Suppressor macrophage treated with lipopolysaccharide for 1 hour (primary cell): ENCODE results near the gene PSIP1.
"Not testable (repeated sequence)": the region's sequence is repeated elsewhere in the genome, so short reads cannot be mapped to it uniquely, and the experiment has no call there.

ENCODE experiments used
- DNase-seq, 3 donors: peaks; one replicate each; pipeline ENCODE4 v3.0.0-alpha.2; 2020 to 2022

The PSIP1 gene

GRCh38 chr9:15430920-15431844 is 79.6 kb downstream of the PSIP1 start:
- peak; percentile 35 to 39 (median 39) for DNase-seq

- DNase-seq, result not testable (repeated sequence)
Observed at GRCh38 chr9:15427702-15428101, 83.1 kb downstream of the PSIP1 start.

- DNase-seq, result no peak
Observed at GRCh38 chr9:15426019-15426418, 84.8 kb downstream of the PSIP1 start.

- DNase-seq, result peak; percentile 41 to 48 (median 46)
Observed at GRCh38 chr9:15423231-15423985, 87.4 kb downstream of the PSIP1 start.

- DNase-seq, result peak; percentile 95 to 97 (median 97)
Observed at GRCh38 chr9:15422372-15423230, 88.2 kb downstream of the PSIP1 start, which contains the start of gene SNAPC3. Gene SNAPC3 (plus strand): TSS chr9:15422876. CDS start chr9:15422880, 4 bp downstream.

GRCh38 chr9:15421990-15422371 is 88.8 kb downstream of the PSIP1 start:
- DNase-seq, result no peak

GRCh38 chr9:15421532-15421931 is 89.2 kb downstream of the PSIP1 start:
- no peak for DNase-seq

- no peak for DNase-seq
Observed at GRCh38 chr9:15420796-15421195, 90.0 kb downstream of the PSIP1 start.

- DNase-seq, result no peak
Observed at GRCh38 chr9:15417626-15418025, 93.1 kb downstream of the PSIP1 start.

GRCh38 chr9:15416880-15417279 is 93.9 kb downstream of the PSIP1 start:
- peak; percentile 46 to 69 (median 51) for DNase-seq
